Measurements from ENCODE around the gene GASK1A. TPM values are rescaled to one million over a fixed set of nuclear protein-coding genes. Genes with fewer than 3 reads are reported as not detected.

GASK1A gene
- total and polyA plus RNA-seq, 2 of the 8 experiments (the other 6 are each of a cell fraction or from before 2014, with no cell fraction given), result 4.7 to 7.9 TPM

DNA sequence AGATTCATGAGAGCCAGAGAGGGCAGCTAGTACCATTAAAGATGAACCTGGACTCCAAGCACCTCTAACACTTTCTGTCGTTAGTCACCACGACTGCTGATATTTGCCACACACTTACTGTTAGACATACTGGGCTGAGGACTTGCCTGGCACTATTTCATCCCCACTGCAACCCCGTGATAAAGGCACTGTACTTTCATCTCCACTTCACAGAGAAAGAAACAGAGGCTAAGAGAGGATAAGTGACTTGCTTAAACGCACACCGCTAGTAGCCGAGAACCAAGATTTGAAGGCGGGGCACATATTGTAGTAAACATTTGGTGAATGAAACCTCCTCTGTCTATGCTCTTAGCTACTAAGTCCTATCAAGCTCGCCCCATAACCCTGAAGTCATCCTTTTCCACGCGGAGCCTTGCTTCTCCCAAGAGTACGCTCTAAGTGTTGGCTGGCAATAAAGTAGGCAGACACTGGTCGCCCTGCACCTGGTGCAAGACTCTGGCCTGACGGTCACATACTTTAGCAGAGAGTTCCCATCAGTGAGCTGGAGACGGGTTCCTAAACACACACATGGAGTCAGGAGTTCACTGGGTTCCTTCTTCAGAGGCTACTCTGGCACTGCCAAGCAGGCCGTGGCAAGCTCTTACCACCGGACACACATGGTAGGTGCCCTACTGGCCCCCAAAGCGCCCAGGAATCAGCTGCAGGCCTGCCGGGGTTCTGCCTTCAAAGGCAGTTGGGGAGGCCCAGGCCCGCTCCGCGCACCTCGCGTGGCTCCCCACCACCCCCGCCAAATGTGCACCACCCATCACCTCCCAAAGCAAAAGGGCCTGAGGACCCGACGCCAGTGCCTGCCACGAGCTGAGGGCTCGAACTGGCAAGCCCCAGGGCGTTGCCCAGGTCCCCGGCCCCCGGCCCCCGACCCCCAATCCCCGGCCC lies 125.8 kb downstream of the GASK1A start:
- no peak for TF ChIP-seq SP4 (IDR thresholded peaks at IDR 0.05; ENCODE audit: low read length)
- no peak for TF ChIP-seq BACH1 (IDR thresholded peaks at IDR 0.05; ENCODE audit: low read length)
- TF ChIP-seq POU5F1 (IDR thresholded peaks at IDR 0.05; ENCODE audit: low read depth, low read length), result no peak
- TF ChIP-seq USF2 (IDR thresholded peaks at IDR 0.05; ENCODE audit: low read length), result no peak
- TF ChIP-seq POLR2A (IDR thresholded peaks at IDR 0.05; ENCODE audit: control extremely low read depth in 1 of 2, low read depth in 2 of 2, low read length in 2 of 2), result no peak
- TF ChIP-seq HDAC2 (IDR thresholded peaks at IDR 0.05; ENCODE audit: borderline replicate concordance in 1 of 2, low read depth in 2 of 2, low read length in 2 of 2), result no peak
- no peak for TF ChIP-seq CBX5 (IDR thresholded peaks at IDR 0.05; ENCODE audit: low read depth, low read length)
- no peak for TF ChIP-seq GTF2F1 (IDR thresholded peaks at IDR 0.05; ENCODE audit: borderline replicate concordance, low read depth, low read length)
- TF ChIP-seq BRCA1 (IDR thresholded peaks at IDR 0.05; ENCODE audit: low read depth, low read length), result no peak
- peaks cover 0 to 5% (median 0%) of the 10 kb centered on the region in 4 experiments; a peak in 4 of 7 replicates for H3K4me1 ChIP-seq (replicated peaks in 1 of 4; ENCODE audit: control insufficient read depth in 3 of 4, insufficient read depth in 4 of 4, low read length in 3 of 4)
- H2AK5ac ChIP-seq (ENCODE audit: low read depth, low read length), result no peak overlapping the region
- no peak overlapping the region for H3K23ac ChIP-seq (ENCODE audit: insufficient read length)
- H3K27ac ChIP-seq (ENCODE audit: low read depth, low read length), result no peak overlapping the region
- no peak overlapping the region for H3K56ac ChIP-seq (replicated peaks; ENCODE audit: insufficient read length, low read depth, low read length)
- H4K8ac ChIP-seq (ENCODE audit: extremely low read depth, insufficient read depth, low read length), result no peak overlapping the region
- H3K9me3 ChIP-seq (ENCODE audit: insufficient read depth in 2 of 2, low read depth in 1 of 2, low read length in 1 of 2), result no peaks in the 10 kb centered on the region
- H3K4me3 ChIP-seq (ENCODE audit: extremely low read depth in 1 of 4, insufficient read depth in 2 of 4, low read depth in 3 of 4, low read length in 4 of 4), result peak overlapping the region in 3 of 4 experiments; percentile 7 to 89 (median 79); a peak in 6 of 8 replicates
- FAIRE-seq (no peak), DNase-seq (ENCODE audit: low read depth in 1 of 2, low spot score in 2 of 2) (peak in 1 of 2 experiments; percentile 56)
- peaks cover 3% of the 10 kb centered on the region for H3K79me1 ChIP-seq (ENCODE audit: low read depth, low read length)
- no peak overlapping the region for H2BK5ac ChIP-seq (ENCODE audit: low read depth, low read length)
- peak overlapping the region; percentile 62 to 71 for H3K4me2 ChIP-seq (ENCODE audit: insufficient read depth in 1 of 2, low read depth in 2 of 2, low read length in 2 of 2)
- H2BK120ac ChIP-seq (replicated peaks; ENCODE audit: low read depth, low read length), result no peak overlapping the region
- no peak overlapping the region for H4K5ac ChIP-seq (ENCODE audit: insufficient read length, low read depth, low read length)
- no peak overlapping the region for H4K91ac ChIP-seq (replicated peaks; ENCODE audit: insufficient read length, low read length)
- WGBS, 2 experiments (ENCODE audit: extremely low coverage in 1 of 2, insufficient coverage in 1 of 2, insufficient read length in 1 of 2, insufficient replicate concordance in 2 of 2, low coverage in 1 of 2, low lambda C conversion rate in 2 of 2, missing lambda C conversion rate in 1 of 2), result 69% methylated on average over 20 of the region's 33 CpGs; no CpG with 5 or more reads in 1 of the 2 experiments
- H3K18ac ChIP-seq (ENCODE audit: extremely low read depth, low read length), result no peak overlapping the region
- H4K20me1 ChIP-seq (replicated peaks in 1 of 2; ENCODE audit: control insufficient read depth in 1 of 2, insufficient read depth in 2 of 2, low read length in 2 of 2), result peaks cover 0 to 2% of the 10 kb centered on the region in 2 experiments
- 0 out of 7 replicates have a peak overlapping the region, but pooled peaks of 1 of the 4 experiments have one; percentile 2 for H3K9ac ChIP-seq (replicated peaks in 1 of 4; ENCODE audit: extremely low read depth in 1 of 4, low read depth in 3 of 4, low read length in 3 of 4)
- H3K14ac ChIP-seq (ENCODE audit: insufficient read length), result no peak overlapping the region
- H3K36me3 ChIP-seq (ENCODE audit: control insufficient read depth in 2 of 4, insufficient read depth in 4 of 4, low read length in 3 of 4), result no peaks in the 10 kb centered on the region
- ChIA-PET CTCF (ENCODE audit: partially characterized antibody) (interaction anchor here (0.6 to 1.3 kb wide), 8 partner anchors 19 to 143 kb away, joined by 3 to 5 read pairs (median 3); no protein-coding TSS in a partner anchor), POLR2A (ENCODE audit: partially characterized antibody) (no interaction called here)
- H2BK15ac ChIP-seq (ENCODE audit: low read length), result no peak overlapping the region
- H3K27me3 ChIP-seq (replicated peaks in 1 of 4; ENCODE audit: control insufficient read depth in 3 of 4, extremely low read depth in 1 of 4, insufficient read depth in 3 of 4, low read length in 3 of 4), result peaks cover 0 to 8% (median 5%) of the 10 kb centered on the region in 4 experiments; a peak in 5 of 7 replicates
- peaks cover 7% of the 10 kb centered on the region; the same call in 1 of the 2 replicates for H3K23me2 ChIP-seq (ENCODE audit: low read depth, low read length)
- H2AFZ ChIP-seq (ENCODE audit: low read length), result no peak overlapping the region
- no peak overlapping the region for H3K4ac ChIP-seq (replicated peaks; ENCODE audit: insufficient read length, low read depth, low read length)
- peaks cover 0 to 3% of the 10 kb centered on the region in 2 experiments; a peak in 1 of 4 replicates for H3K79me2 ChIP-seq (ENCODE audit: control insufficient read depth in 1 of 2, insufficient read depth in 2 of 2, low read length in 2 of 2)
- no peak overlapping the region for H2BK12ac ChIP-seq (ENCODE audit: low read depth, low read length)
- no peak overlapping the region for H2BK20ac ChIP-seq (ENCODE audit: low read length)
